ENCODE results near the gene MAGI1.

GRCh38 chr3:65412588-65412987 is 626.1 kb downstream of the MAGI1 start:
- TF ChIP-seq, protein P1, sequence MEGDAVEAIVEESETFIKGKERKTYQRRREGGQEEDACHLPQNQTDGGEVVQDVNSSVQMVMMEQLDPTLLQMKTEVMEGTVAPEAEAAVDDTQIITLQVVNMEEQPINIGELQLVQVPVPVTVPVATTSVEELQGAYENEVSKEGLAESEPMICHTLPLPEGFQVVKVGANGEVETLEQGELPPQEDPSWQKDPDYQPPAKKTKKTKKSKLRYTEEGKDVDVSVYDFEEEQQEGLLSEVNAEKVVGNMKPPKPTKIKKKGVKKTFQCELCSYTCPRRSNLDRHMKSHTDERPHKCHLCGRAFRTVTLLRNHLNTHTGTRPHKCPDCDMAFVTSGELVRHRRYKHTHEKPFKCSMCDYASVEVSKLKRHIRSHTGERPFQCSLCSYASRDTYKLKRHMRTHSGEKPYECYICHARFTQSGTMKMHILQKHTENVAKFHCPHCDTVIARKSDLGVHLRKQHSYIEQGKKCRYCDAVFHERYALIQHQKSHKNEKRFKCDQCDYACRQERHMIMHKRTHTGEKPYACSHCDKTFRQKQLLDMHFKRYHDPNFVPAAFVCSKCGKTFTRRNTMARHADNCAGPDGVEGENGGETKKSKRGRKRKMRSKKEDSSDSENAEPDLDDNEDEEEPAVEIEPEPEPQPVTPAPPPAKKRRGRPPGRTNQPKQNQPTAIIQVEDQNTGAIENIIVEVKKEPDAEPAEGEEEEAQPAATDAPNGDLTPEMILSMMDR (conservative IDR thresholded peaks at IDR 0.05): peak; percentile 65
- TF ChIP-seq ZFX (IDR thresholded peaks at IDR 0.05): no peak

Data from C4-2B (cell line).